Vagina (tissue), 2 donors: Measurements from ENCODE around the gene SAMD4B. TPM values are rescaled to one million over a fixed set of nuclear protein-coding genes. Genes with fewer than 3 reads are reported as not detected.

Source experiments
- DNase-seq, 2 donors: peaks; one replicate each; pipeline ENCODE4 v3.0.0-alpha.2; 2017; ENCODE audit errors: extremely low spot score in 2 of 2
- H3K27ac ChIP-seq: fragments of 200-600 bp; sonication (generic); one replicate; pipeline ENCODE4 v1.5.1; 2019
- H3K27me3 ChIP-seq: fragments of 200-600 bp; sonication (generic); one replicate; pipeline ENCODE4 v1.5.1; 2019
- H3K36me3 ChIP-seq, 2 donors: fragments of 200-600 bp; sonication (generic); one replicate each; pipeline ENCODE4 v1.5.1; 2017 to 2019
- H3K4me1 ChIP-seq: fragments of 200-600 bp; sonication (generic); one replicate; pipeline ENCODE4 v1.5.1; 2019
- H3K4me3 ChIP-seq, 2 donors: fragments of 200-600 bp; sonication (generic); 1 replicate in 1 of 2; 2 replicates in 1 of 2; pipeline ENCODE4 v1.5.1; 2016 to 2019
- H3K9me3 ChIP-seq: fragments of 200-600 bp; sonication (generic); one replicate; pipeline ENCODE4 v1.5.1; 2019
- CTCF ChIP-seq, 3 experiments: fragments of 450-650 bp in 2 of 3; fragments of 200-600 bp in 1 of 3; sonication (generic) in 1 of 3; IDR thresholded peaks; one replicate each; pipeline ENCODE4 v1.5.1; 2017 to 2019; ENCODE audit warnings: antibody characterized with exemption in 3 of 3, mild to moderate bottlenecking in 2 of 3, moderate library complexity in 2 of 3
- POLR2A ChIP-seq, 2 donors: fragments of 450-650 bp; IDR thresholded peaks; one replicate each; pipeline ENCODE4 v1.6.1; 2017; ENCODE audit warnings: antibody characterized with exemption in 2 of 2, mild to moderate bottlenecking in 2 of 2, moderate library complexity in 2 of 2
- POLR2AphosphoS5 ChIP-seq, 2 donors: sonication (generic); formaldehyde crosslinking; IDR thresholded peaks; one replicate each; pipeline ENCODE4 v1.9.0; 2017; ENCODE audit warnings: antibody characterized with exemption in 2 of 2, mild to moderate bottlenecking in 2 of 2, low read depth in 1 of 2; ENCODE audit not compliant: insufficient read depth in 1 of 2
- intact Hi-C: fragments of 100-400 bp; cut with DNase I; formaldehyde crosslinking; loops from one replicate; pipeline ENCODE4 v1.15.1; 2023
- total RNA-seq: library from RNA; depleted of rRNA; stranded (reverse); fragments of >200 nt; gene quantifications from one replicate; pipeline ENCODE4 v1.2.3, GENCODE V29; 2016

SAMD4B gene
- total RNA-seq, 1 donor from 2014 or later, result 128 TPM

GRCh38 chr19:39405261-39405957 lies 63.2 kb downstream of the SAMD4B start:
- H3K27me3 ChIP-seq, result no peaks in the 10 kb centered on the region
- H3K4me3 ChIP-seq, result peak overlapping the region; percentile 97 to 98
- intact Hi-C loops, result no loop called here
- DNase-seq, result no peak
- peak overlapping the region; percentile 100 for H3K27ac ChIP-seq
- peaks cover 52% of the 10 kb centered on the region for H3K4me1 ChIP-seq
- H3K36me3 ChIP-seq, result peaks cover 6 to 23% of the 10 kb centered on the region in 2 donors
- no peaks in the 10 kb centered on the region for H3K9me3 ChIP-seq
- TF ChIP-seq POLR2AphosphoS5 (IDR thresholded peaks at IDR 0.05; ENCODE audit: insufficient read depth in 1 of 2, low read depth in 1 of 2), result no peak
- no peak for TF ChIP-seq POLR2A (IDR thresholded peaks at IDR 0.05)
- no peak for TF ChIP-seq CTCF (IDR thresholded peaks at IDR 0.05)

- Histone ChIP-seq H3K4me3 (peak overlapping the region; percentile 97 to 98), H3K9me3 (no peaks in the 10 kb centered on the region), H3K4me1 (peaks cover 55% of the 10 kb centered on the region), H3K27ac (peak overlapping the region; percentile 100), H3K27me3 (no peaks in the 10 kb centered on the region), H3K36me3 (peaks cover 6 to 23% of the 10 kb centered on the region in 2 donors)
- peak in 1 of 2 donors; percentile 98 for DNase-seq
- TF ChIP-seq POLR2A (IDR thresholded peaks at IDR 0.05) (peak in 1 of 2 donors; percentile 14), POLR2AphosphoS5 (IDR thresholded peaks at IDR 0.05; ENCODE audit: insufficient read depth in 1 of 2, low read depth in 1 of 2) (peak in 1 of 2 donors; percentile 6), CTCF (IDR thresholded peaks at IDR 0.05) (no peak)
- intact Hi-C loops, result no loop called here
Observed at GRCh38 chr19:39405958-39406655, 63.9 kb downstream of the SAMD4B start.

- TF ChIP-seq POLR2AphosphoS5 (IDR thresholded peaks at IDR 0.05; ENCODE audit: insufficient read depth in 1 of 2, low read depth in 1 of 2) (peak in 1 of 2 donors; percentile 100), POLR2A (IDR thresholded peaks at IDR 0.05) (peak; percentile 55 to 99), CTCF (IDR thresholded peaks at IDR 0.05) (peak in 1 of 3 experiments; percentile 21)
- Histone ChIP-seq H3K27me3 (no peaks in the 10 kb centered on the region), H3K27ac (peak within 1 kb of the TSS; percentile 100), H3K9me3 (no peaks in the 10 kb centered on the region), H3K4me3 (peak within 1 kb of the TSS; percentile 97 to 98), H3K4me1 (peaks cover 54% of the 10 kb centered on the region), H3K36me3 (peaks cover 6 to 23% of the 10 kb centered on the region in 2 donors)
- intact Hi-C loops, result no loop called here
- peak in 1 of 2 donors; percentile 98 for DNase-seq
Observed at GRCh38 chr19:39406656-39407409, 64.6 kb downstream of the SAMD4B start, which contains the start of gene ZFP36. ZFP36 (plus strand) TSS chr19:39406847; CDS start chr19:39406905, 58 bp downstream.

GRCh38 chr19:39407410-39407659 lies 65.1 kb downstream of the SAMD4B start:
- Histone ChIP-seq H3K27me3 (no peaks in the 10 kb centered on the region), H3K9me3 (no peaks in the 10 kb centered on the region), H3K4me1 (peaks cover 49% of the 10 kb centered on the region), H3K4me3 (peak overlapping the region; percentile 97 to 98), H3K36me3 (peaks cover 6 to 23% of the 10 kb centered on the region in 2 donors), H3K27ac (peak overlapping the region; percentile 100)
- no peak for TF ChIP-seq CTCF (IDR thresholded peaks at IDR 0.05)
- no peak for TF ChIP-seq POLR2A (IDR thresholded peaks at IDR 0.05)
- TF ChIP-seq POLR2AphosphoS5 (IDR thresholded peaks at IDR 0.05; ENCODE audit: insufficient read depth in 1 of 2, low read depth in 1 of 2), result no peak
- no peak for DNase-seq
- intact Hi-C loops, result no loop called here
